HL-60 (cell line): ENCODE measurements around the gene IRAK3.

Experiments used
- DNase-seq, 2 experiments: peaks; one replicate each; pipeline ENCODE4 v3.0.0-alpha.2; 2010 to 2020; ENCODE audit warnings: low read depth in 1 of 2, low spot score in 1 of 2
- H3K27ac ChIP-seq: fragments of 250-450 bp; sonication (Bioruptor Pico); replicated peaks from 2 replicates; pipeline ENCODE4 v1.5.1; 2020; ENCODE audit warnings: mild to moderate bottlenecking, moderate library complexity
- H3K27me3 ChIP-seq: fragments of 250-450 bp; sonication (Bioruptor Pico); 2 replicates; pipeline ENCODE4 v1.5.1; 2021; ENCODE audit warnings: mild to moderate bottlenecking, moderate library complexity; ENCODE audit not compliant: insufficient read depth, poor library complexity, severe bottlenecking
- H3K4me3 ChIP-seq: replicated peaks from 2 replicates; pipeline ENCODE4 v1.5.1; 2011; ENCODE audit warnings: mild to moderate bottlenecking, control low read depth, low read length; ENCODE audit not compliant: insufficient read depth
- GABPA ChIP-seq: IDR thresholded peaks from 2 replicates; pipeline ENCODE4 v1.6.1; 2012; ENCODE audit warnings: low read depth
- POLR2AphosphoS5 ChIP-seq: IDR thresholded peaks from 2 replicates; pipeline ENCODE4 v1.6.1; 2012; ENCODE audit warnings: low read depth
- SPI1 ChIP-seq: IDR thresholded peaks from 2 replicates; pipeline ENCODE4 v1.6.1; 2012; ENCODE audit warnings: low read depth, mild to moderate bottlenecking, borderline replicate concordance
- TF ChIP-seq, protein P1 (sequence below): IDR thresholded peaks from 2 replicates; pipeline ENCODE4 v1.6.1; 2012; ENCODE audit warnings: low read depth; ENCODE audit not compliant: insufficient replicate concordance
- TF ChIP-seq, protein P2 (sequence below): IDR thresholded peaks from one replicate; pipeline ENCODE4 v1.5.1; 2011; ENCODE audit warnings: low read length, control low read depth, inconsistent platforms; ENCODE audit not compliant: insufficient read depth

Gene IRAK3

DNA sequence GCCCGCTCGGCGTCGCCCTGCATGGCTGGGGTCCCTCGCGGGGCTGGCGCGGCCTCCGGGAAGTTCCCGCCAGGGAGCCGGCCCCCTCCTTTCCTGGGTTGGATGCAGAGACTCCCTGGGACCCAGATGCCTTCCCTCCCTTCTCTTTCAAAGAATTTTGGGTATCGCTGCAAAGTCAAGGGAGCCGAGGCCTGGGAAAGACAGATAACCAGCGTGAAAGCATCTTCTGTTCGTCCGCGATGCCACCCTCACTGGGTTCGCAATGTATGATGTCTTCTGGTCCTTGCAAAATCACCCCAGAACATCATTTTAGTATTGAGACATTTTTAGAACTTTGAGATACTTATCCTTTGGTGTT is 451 bp downstream of the IRAK3 start:
- Histone ChIP-seq H3K27me3 (no peaks in the 10 kb centered on the region), H3K4me3 (peak overlapping the region; percentile 57), H3K27ac (peak overlapping the region; percentile 80)
- TF ChIP-seq, protein P1, sequence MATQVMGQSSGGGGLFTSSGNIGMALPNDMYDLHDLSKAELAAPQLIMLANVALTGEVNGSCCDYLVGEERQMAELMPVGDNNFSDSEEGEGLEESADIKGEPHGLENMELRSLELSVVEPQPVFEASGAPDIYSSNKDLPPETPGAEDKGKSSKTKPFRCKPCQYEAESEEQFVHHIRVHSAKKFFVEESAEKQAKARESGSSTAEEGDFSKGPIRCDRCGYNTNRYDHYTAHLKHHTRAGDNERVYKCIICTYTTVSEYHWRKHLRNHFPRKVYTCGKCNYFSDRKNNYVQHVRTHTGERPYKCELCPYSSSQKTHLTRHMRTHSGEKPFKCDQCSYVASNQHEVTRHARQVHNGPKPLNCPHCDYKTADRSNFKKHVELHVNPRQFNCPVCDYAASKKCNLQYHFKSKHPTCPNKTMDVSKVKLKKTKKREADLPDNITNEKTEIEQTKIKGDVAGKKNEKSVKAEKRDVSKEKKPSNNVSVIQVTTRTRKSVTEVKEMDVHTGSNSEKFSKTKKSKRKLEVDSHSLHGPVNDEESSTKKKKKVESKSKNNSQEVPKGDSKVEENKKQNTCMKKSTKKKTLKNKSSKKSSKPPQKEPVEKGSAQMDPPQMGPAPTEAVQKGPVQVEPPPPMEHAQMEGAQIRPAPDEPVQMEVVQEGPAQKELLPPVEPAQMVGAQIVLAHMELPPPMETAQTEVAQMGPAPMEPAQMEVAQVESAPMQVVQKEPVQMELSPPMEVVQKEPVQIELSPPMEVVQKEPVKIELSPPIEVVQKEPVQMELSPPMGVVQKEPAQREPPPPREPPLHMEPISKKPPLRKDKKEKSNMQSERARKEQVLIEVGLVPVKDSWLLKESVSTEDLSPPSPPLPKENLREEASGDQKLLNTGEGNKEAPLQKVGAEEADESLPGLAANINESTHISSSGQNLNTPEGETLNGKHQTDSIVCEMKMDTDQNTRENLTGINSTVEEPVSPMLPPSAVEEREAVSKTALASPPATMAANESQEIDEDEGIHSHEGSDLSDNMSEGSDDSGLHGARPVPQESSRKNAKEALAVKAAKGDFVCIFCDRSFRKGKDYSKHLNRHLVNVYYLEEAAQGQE = no peak
- TF ChIP-seq, protein P2, sequence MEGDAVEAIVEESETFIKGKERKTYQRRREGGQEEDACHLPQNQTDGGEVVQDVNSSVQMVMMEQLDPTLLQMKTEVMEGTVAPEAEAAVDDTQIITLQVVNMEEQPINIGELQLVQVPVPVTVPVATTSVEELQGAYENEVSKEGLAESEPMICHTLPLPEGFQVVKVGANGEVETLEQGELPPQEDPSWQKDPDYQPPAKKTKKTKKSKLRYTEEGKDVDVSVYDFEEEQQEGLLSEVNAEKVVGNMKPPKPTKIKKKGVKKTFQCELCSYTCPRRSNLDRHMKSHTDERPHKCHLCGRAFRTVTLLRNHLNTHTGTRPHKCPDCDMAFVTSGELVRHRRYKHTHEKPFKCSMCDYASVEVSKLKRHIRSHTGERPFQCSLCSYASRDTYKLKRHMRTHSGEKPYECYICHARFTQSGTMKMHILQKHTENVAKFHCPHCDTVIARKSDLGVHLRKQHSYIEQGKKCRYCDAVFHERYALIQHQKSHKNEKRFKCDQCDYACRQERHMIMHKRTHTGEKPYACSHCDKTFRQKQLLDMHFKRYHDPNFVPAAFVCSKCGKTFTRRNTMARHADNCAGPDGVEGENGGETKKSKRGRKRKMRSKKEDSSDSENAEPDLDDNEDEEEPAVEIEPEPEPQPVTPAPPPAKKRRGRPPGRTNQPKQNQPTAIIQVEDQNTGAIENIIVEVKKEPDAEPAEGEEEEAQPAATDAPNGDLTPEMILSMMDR = no peak
- TF ChIP-seq POLR2AphosphoS5 (no peak), SPI1 (no peak), GABPA (no peak)
- peak in 1 of 2 experiments; percentile 24 for DNase-seq

DNA sequence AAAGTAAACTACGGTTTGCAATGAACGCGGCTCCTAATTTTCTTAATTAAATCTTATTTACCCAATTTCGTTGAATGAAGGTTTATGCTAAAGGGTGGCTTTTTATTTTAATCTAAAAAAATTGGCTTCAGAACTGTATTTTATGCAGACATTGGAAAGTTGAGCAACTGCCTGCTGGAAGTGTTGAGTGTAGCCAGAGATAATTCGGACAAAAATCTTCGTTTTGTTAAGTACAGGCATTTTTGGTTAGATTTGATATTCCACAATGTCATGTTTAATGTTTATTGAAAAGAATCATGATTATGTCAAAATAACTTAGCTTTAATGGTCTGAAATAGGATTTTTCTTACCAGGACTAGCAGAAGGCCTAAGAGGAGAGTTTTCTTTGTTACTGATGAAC is 875 bp downstream of the IRAK3 start:
- Histone ChIP-seq H3K27ac (peak overlapping the region; percentile 80), H3K27me3 (no peaks in the 10 kb centered on the region), H3K4me3 (peak overlapping the region; percentile 57)
- TF ChIP-seq SPI1 = no peak
- TF ChIP-seq POLR2AphosphoS5 = no peak
- no peak for TF ChIP-seq GABPA
- TF ChIP-seq, protein P1 = no peak
- TF ChIP-seq, protein P2 = no peak
- no peak for DNase-seq

DNA sequence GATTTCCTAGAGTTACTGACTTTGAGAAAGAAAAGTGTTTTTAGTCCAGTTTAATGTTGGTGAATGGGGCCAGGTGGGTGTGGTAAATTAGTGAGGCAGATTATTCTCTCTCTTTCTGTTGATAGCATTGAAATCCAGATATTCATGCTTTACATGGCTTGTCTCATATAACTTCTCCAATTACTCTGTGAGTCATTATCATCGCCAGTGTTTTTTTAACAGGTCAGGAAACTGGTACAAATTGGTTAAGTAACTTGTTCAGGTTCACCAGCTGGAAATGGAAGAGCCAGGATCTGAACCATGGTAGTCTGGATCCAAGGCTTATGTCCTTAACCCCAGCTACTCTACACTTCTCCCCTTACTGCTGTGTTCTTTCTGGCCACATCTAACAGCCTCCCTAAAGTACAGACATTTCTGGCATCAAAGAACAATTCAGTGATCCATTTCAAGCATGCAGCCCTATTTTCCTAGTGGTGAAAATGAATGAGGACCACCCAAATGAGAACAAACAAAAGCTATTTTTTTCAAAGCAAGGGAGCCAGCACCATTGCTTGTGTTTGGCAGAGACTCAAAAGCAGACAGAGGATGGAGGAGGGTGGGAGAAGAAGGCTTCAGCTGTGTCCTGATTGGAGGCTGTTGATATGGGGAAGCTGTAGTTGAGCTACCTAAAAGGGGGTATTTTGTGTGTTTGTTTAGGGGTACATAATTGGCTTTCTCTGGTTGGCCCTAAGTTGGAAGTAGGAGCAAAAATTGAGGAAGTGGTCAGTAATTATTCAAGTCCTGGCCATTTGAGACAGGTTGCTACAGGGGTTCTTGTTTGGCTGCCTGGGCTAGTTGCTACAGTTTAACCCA is 1.7 kb downstream of the IRAK3 start:
- Histone ChIP-seq H3K27ac (peak overlapping the region; percentile 80), H3K27me3 (no peaks in the 10 kb centered on the region), H3K4me3 (peak overlapping the region; percentile 57)
- DNase-seq = peak in 1 of 2 experiments; percentile 53
- peak; percentile 79 for TF ChIP-seq SPI1
- TF ChIP-seq, protein P2 = no peak
